GM12891 (cell line): ENCODE data around the gene CARNS1.

Experiments
- DNase-seq: peaks from one replicate; pipeline ENCODE4 v3.0.0; 2011; ENCODE audit warnings: low spot score; ENCODE audit not compliant: insufficient read length
- FAIRE-seq: peaks from 2 replicates; lab custom pipeline; 2011; peaks lifted over from hg19 to GRCh38; lab: Jason Lieb, UNC
- PAX5 ChIP-seq: IDR thresholded peaks from 2 replicates; pipeline ENCODE4 v1.6.1; 2011; ENCODE audit warnings: low read length, moderate library complexity, mild to moderate bottlenecking; ENCODE audit not compliant: insufficient read depth, severe bottlenecking
- POLR2A ChIP-seq: IDR thresholded peaks from 2 replicates; pipeline ENCODE4 v1.6.1; 2011; ENCODE audit warnings: low read depth, low read length, control low read depth
- POLR2AphosphoS5 ChIP-seq: IDR thresholded peaks from 2 replicates; pipeline ENCODE4 v1.6.1; 2011; ENCODE audit warnings: low read depth, low read length, control low read depth
- POU2F2 ChIP-seq: IDR thresholded peaks from 2 replicates; pipeline ENCODE4 v1.6.1; 2011; ENCODE audit warnings: low read depth, mild to moderate bottlenecking, control low read depth, low read length, moderate library complexity
- SPI1 ChIP-seq: IDR thresholded peaks from 2 replicates; pipeline ENCODE4 v1.6.1; 2011; ENCODE audit warnings: low read depth, low read length, control low read depth
- TAF1 ChIP-seq: IDR thresholded peaks from 2 replicates; pipeline ENCODE4 v1.6.1; 2011; ENCODE audit warnings: low read depth, low read length, control low read depth

CARNS1 gene

DNA sequence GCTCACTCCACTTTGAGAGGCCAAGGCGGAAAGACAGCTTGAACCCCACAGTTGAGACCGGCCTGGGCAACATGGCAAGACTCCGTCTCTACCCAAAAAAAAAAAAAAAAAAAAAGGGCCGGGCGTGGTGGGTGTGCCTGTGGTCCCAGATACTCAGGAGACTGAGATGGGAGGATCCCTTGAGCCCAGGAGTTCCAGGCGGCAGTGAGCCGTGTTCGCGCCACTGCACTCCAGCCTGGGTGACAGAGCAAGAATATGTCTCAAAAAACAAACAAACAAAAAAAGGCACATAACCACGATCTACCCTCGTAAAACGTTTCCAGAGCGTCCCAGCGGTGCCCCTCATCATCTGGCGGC lies 24.6 kb upstream of the CARNS1 start:
- FAIRE-seq, result no peak
- TF ChIP-seq PAX5 (no peak), POLR2AphosphoS5 (no peak), POLR2A (no peak), TAF1 (no peak), SPI1 (no peak), POU2F2 (no peak)

DNA sequence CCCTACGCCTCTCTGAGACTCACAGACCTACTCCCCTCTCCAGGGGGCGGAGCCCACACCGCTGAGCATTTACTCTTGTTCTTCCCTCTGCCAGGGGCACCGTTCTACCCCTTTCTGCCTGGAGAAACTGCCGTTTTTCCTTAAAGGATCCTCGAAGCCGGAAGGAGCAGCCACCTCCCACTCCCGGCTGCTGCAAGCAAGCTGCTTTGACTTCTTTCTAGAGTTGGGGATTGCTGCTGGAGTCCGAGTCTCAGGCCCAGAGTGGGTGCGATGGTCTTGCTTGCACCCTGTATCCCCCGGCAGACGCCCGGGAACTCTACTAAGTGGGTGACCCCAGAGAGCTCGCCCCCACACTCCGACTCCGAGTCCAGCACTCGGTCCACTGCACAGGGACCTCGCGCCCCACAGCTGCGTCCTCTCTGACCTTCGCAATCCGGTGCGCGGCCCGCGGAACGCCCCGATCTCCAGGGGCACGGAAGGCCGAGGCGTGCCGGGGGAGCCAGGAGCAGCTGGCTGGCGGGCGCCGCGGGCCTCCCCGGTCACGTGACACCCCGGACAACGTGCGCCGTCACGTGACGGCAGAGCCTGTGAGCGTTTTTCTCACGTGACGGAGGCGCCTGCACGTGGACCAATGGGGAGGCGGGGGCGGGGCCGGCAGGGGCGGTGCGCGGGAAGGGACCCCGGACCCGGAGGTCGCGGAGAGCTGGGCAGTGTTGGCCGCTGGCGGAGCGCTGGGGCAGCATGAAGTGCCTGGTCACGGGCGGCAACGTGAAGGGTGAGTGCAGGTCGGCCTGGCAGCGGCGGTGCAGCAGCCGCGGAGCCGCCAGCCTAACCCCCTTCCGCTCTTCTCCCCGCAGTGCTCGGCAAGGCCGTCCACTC lies 23.9 kb upstream of the CARNS1 start, which contains the start of gene RAD9A:
TSS of gene RAD9A (plus strand) at position 683 of the 879 bp plus-strand sequence. CDS start at position 742, 59 bp downstream.
- FAIRE-seq, result peak; percentile 94
- TF ChIP-seq POLR2A (no peak), TAF1 (no peak), SPI1 (no peak), POLR2AphosphoS5 (peak; percentile 34; the same call in 1 of the 2 replicates)

More for the DNA sequence above, 24.6 kb upstream of the CARNS1 start:
- DNase-seq, result no peak

DNA sequence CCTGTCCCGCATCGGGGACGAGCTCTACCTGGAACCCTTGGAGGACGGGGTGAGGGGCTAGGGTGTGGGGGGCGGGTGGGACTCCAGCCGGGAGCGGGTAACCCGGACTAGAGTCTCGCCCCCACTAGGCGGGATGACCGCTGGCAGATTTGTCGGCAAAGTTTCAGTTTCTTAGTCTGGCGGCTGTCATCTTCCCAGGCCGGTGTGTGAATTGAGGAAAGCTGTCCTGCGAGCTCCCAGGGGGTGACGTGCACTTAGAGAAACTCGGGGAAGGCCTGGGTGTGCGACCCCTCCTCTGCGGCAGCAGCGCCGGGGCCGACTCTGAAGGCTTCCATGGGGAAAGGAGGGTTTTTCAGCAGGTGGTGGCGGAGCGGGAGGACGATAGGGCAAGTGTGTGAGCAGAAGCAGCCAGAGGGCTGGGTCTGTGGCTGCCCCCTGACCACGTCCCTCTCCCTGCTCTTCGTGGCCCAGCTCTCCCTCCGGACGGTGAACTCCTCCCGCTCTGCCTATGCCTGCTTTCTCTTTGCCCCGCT lies 23.2 kb upstream of the CARNS1 start:
- FAIRE-seq (no peak), DNase-seq (no peak)
- TF ChIP-seq POLR2AphosphoS5, result no peak
- no peak for TF ChIP-seq SPI1
- no peak for TF ChIP-seq POLR2A
- TF ChIP-seq PAX5, result no peak
- TF ChIP-seq TAF1, result no peak
- no peak for TF ChIP-seq POU2F2

More for the DNA sequence above, 23.9 kb upstream of the CARNS1 start, which contains the start of gene RAD9A:
- peak; percentile 100 for DNase-seq

DNA sequence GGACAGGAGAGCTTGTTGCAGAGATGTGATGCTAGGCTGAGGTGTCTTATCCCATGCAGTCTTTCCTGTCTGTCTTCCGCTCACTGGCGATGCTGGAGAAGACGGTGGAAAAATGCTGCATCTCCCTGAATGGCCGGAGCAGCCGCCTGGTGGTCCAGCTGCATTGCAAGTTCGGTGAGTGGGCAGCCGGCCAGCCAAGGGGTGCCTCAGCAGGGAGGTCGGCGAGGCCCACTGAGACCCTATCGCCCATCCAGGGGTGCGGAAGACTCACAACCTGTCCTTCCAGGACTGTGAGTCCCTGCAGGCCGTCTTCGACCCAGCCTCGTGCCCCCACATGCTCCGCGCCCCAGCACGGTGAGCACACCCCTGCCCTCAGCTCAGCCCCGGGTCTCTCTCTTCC lies 22.0 kb upstream of the CARNS1 start:
- TF ChIP-seq TAF1 (no peak), SPI1 (no peak)
- FAIRE-seq, result no peak
- DNase-seq, result no peak

DNA sequence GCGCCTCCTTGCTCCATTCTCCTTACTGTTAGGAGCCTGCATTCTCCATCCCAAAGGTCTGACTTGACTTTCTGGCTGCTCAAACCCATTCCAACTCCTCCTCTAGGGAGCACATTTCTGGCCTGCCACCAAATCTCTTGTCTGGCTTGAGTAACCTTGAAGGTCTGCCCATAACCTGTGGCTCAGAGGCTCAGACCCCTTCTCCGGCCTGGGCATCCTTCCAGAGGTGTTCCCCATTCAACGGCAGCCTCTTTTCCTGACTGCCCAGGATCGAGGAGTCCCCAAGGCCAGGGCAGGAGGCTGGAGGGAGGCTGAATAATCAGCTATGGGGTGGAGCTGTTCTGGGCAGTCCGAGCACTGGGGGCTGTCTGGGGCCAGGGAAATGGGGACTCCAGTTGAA lies 21.5 kb upstream of the CARNS1 start:
- DNase-seq (no peak), FAIRE-seq (no peak)
- no peak for TF ChIP-seq POLR2AphosphoS5
- no peak for TF ChIP-seq POU2F2
- no peak for TF ChIP-seq PAX5
- no peak for TF ChIP-seq POLR2A
- no peak for TF ChIP-seq TAF1
- TF ChIP-seq SPI1, result no peak

DNA sequence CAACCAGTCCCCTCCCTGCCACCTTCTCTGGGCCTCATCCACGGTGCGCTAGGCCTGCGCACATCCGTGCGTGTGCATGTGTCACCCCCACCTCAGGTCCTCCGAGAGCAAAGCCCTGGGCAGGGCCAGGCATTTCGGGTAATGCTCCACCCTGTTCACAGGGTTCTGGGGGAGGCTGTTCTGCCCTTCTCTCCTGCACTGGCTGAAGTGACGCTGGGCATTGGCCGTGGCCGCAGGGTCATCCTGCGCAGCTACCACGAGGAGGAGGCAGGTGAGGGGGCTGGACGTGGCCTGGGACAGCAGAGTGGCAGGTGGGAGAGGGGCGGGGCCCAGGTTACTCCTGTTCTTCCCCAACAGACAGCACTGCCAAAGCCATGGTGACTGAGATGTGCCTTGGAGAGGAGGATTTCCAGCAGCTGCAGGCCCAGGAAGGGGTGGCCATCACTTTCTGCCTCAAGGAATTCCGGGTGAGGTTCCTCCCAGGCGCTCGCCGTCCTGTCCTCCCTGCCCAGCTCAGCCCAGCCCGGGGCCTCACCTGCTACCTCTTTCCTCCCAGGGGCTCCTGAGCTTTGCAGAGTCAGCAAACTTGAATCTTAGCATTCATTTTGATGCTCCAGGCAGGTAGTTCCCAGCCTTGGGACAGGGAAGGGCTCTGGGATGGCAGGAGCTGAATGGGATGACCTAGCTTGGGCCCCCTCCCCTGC lies 19.8 kb upstream of the CARNS1 start:
- TF ChIP-seq POU2F2, result no peak
- TF ChIP-seq POLR2AphosphoS5, result no peak
- no peak for TF ChIP-seq TAF1
- no peak for TF ChIP-seq PAX5
- TF ChIP-seq POLR2A, result no peak
- TF ChIP-seq SPI1, result no peak
- no peak for DNase-seq
- FAIRE-seq, result no peak

DNA sequence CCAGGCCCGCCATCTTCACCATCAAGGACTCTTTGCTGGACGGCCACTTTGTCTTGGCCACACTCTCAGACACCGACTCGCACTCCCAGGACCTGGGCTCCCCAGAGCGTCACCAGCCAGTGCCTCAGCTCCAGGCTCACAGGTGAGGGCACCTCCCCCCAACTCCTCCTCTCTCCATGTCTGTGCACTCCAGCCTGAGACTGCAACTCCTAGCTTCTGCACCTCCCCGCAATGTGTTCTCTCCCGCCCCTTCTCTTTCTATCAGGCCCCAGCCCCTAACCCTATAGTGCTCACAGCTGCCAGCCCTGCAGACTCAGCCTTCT lies 19.3 kb upstream of the CARNS1 start:
- FAIRE-seq (no peak), DNase-seq (no peak)
- TF ChIP-seq POLR2A (no peak), PAX5 (no peak), POLR2AphosphoS5 (no peak), POU2F2 (no peak), TAF1 (no peak)

DNA sequence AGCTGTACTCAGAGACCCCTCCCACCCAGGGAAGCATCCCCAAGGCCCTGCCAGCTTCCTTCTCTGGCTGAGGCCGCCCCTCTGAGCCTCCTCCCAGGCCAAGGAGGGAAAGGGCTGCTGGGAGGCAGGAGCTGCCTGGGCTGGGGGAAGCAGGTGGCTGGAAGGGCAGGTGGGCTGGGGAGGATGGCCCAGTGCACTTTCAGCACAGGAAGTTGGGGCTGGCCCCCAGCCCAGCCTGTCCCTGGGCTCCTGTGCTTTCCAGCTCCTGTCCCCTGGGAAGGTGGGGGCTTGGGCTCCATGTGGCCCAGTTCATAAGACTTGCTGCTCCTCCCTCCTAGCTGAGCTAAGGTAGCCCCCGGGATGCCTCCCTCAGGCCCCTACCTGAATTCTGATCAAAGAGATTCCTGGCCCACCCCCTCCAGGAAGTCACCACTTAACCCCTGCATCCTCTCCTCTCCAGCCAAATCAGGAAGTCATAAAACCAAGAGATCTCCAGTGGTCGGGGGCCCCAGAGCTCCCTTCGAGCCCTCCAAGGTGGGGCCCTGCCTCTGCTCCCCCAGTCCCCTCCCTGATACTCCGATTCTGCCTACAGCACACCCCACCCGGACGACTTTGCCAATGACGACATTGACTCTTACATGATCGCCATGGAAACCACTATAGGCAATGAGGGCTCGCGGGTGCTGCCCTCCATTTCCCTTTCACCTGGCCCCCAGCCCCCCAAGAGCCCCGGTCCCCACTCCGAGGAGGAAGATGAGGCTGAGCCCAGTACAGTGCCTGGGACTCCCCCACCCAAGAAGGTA lies 18.7 kb upstream of the CARNS1 start:
- DNase-seq, result no peak
- FAIRE-seq, result no peak
- TF ChIP-seq POLR2A (no peak; the same call in 1 of the 2 replicates), POLR2AphosphoS5 (0 out of 2 replicates have a peak, but pooled peaks have one; percentile 42), PAX5 (no peak), TAF1 (no peak), POU2F2 (no peak), SPI1 (0 out of 2 replicates have a peak, but pooled peaks have one; percentile 7)

DNA sequence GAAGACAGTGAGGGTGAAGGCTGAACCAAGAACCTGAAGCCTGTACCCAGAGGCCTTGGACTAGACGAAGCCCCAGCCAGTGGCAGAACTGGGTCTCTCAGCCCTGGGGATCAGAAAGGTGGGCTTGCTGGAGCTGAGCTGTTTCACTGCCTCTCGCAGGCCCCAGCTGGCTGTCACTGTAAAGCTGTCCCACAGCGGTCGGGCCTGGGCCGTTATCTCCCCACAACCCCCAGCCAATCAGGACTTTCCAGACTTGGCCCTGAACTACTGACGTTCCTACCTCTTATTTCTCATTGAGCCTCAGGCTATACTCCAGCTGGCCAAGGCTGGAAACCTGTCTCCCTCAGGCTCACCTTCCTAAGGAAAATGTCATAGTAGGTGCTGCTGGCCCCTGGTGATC lies 17.9 kb upstream of the CARNS1 start:
- TF ChIP-seq POLR2A (peak; percentile 34; the same call in 1 of the 2 replicates), TAF1 (no peak), PAX5 (no peak), POLR2AphosphoS5 (0 out of 2 replicates have a peak, but pooled peaks have one; percentile 24), POU2F2 (no peak), SPI1 (no peak)
- FAIRE-seq (no peak), DNase-seq (no peak)
